Measurements from ENCODE around the gene XAF1.

XAF1 gene

GRCh38 chr17:6756425-6757031 lies 682 bp downstream of the XAF1 start:
- Histone ChIP-seq H3K9me3 (replicated peaks; ENCODE audit: insufficient read depth, low read length) (no peaks in the 10 kb centered on the region), H3K4me3 (ENCODE audit: low read length) (peak overlapping the region; percentile 60; the same call in 1 of the 2 replicates), H3K79me2 (ENCODE audit: low read length) (no peaks in the 10 kb centered on the region), H3K36me3 (replicated peaks; ENCODE audit: insufficient read depth, low read length) (no peaks in the 10 kb centered on the region), H3K4me2 (ENCODE audit: low read depth, low read length) (peak overlapping the region; percentile 73), H3K27ac (ENCODE audit: low read length) (no peak overlapping the region), H3K4me1 (ENCODE audit: low read length) (peaks cover 3% of the 10 kb centered on the region; the same call in 1 of the 2 replicates), H3K9ac (ENCODE audit: low read length) (no peak overlapping the region), H3K27me3 (replicated peaks; ENCODE audit: insufficient read depth, low read length) (0 out of 2 replicates have a peak, but pooled peaks cover 4% of the 10 kb centered on the region), H2AFZ (ENCODE audit: low read length) (0 out of 2 replicates have a peak overlapping the region, but pooled peaks have one; percentile 67), H4K20me1 (ENCODE audit: insufficient read depth, low read length) (no peaks in the 10 kb centered on the region), H3K9me2 (replicated peaks; ENCODE audit: insufficient read depth, low read length) (no peaks in the 10 kb centered on the region), H3F3A (ENCODE audit: insufficient read depth, low read length) (no peaks in the 10 kb centered on the region)
- TF ChIP-seq EZH2 (optimal IDR thresholded peaks at IDR 0.05; ENCODE audit: low read depth, low read length): no peak
- no peak for TF ChIP-seq CTCF (IDR thresholded peaks at IDR 0.05; ENCODE audit: low read length)
- TF ChIP-seq EZH2phosphoT487 (IDR thresholded peaks at IDR 0.05; ENCODE audit: low read length): no peak
- no peak for DNase-seq

- DNase-seq: no peak
- no peaks in the 10 kb centered on the region for H4K20me1 ChIP-seq (ENCODE audit: insufficient read depth, low read length)
Measured at GRCh38 chr17:6757747-6758146, 1.9 kb downstream of the XAF1 start.

GRCh38 chr17:6761779-6762178 lies 5.9 kb downstream of the XAF1 start:
- no peak overlapping the region for H3K4me3 ChIP-seq (ENCODE audit: low read length)
- no peaks in the 10 kb centered on the region for H3F3A ChIP-seq (ENCODE audit: insufficient read depth, low read length)
- H3K27me3 ChIP-seq (replicated peaks; ENCODE audit: insufficient read depth, low read length): no peaks in the 10 kb centered on the region
- no peaks in the 10 kb centered on the region for H3K9me2 ChIP-seq (replicated peaks; ENCODE audit: insufficient read depth, low read length)
- H3K27ac ChIP-seq (ENCODE audit: low read length): no peak overlapping the region
- no peak for DNase-seq
- no peak overlapping the region for H2AFZ ChIP-seq (ENCODE audit: low read length)
- H3K4me1 ChIP-seq (ENCODE audit: low read length): no peaks in the 10 kb centered on the region
- no peak overlapping the region for H3K4me2 ChIP-seq (ENCODE audit: low read depth, low read length)
- H3K9ac ChIP-seq (ENCODE audit: low read length): no peak overlapping the region
- no peaks in the 10 kb centered on the region for H3K79me2 ChIP-seq (ENCODE audit: low read length)
- no peaks in the 10 kb centered on the region for H3K36me3 ChIP-seq (replicated peaks; ENCODE audit: insufficient read depth, low read length)
- no peaks in the 10 kb centered on the region for H4K20me1 ChIP-seq (ENCODE audit: insufficient read depth, low read length)
- H3K9me3 ChIP-seq (replicated peaks; ENCODE audit: insufficient read depth, low read length): no peaks in the 10 kb centered on the region
- TF ChIP-seq EZH2phosphoT487 (IDR thresholded peaks at IDR 0.05; ENCODE audit: low read length) (no peak), EZH2 (optimal IDR thresholded peaks at IDR 0.05; ENCODE audit: low read depth, low read length) (no peak), CTCF (IDR thresholded peaks at IDR 0.05; ENCODE audit: low read length) (no peak)

More at GRCh38 chr17:6757747-6758146, 1.9 kb downstream of the XAF1 start:
- no peak overlapping the region for H3K9ac ChIP-seq (ENCODE audit: low read length)
- no peak overlapping the region for H2AFZ ChIP-seq (ENCODE audit: low read length)
- peaks cover 3% of the 10 kb centered on the region; the same call in 1 of the 2 replicates for H3K4me1 ChIP-seq (ENCODE audit: low read length)
- H3K36me3 ChIP-seq (replicated peaks; ENCODE audit: insufficient read depth, low read length): no peaks in the 10 kb centered on the region
- no peaks in the 10 kb centered on the region for H3K27me3 ChIP-seq (replicated peaks; ENCODE audit: insufficient read depth, low read length)
- H3K4me2 ChIP-seq (ENCODE audit: low read depth, low read length): no peak overlapping the region
- H3K4me3 ChIP-seq (ENCODE audit: low read length): no peak overlapping the region
- H3K9me2 ChIP-seq (replicated peaks; ENCODE audit: insufficient read depth, low read length): no peaks in the 10 kb centered on the region
- no peaks in the 10 kb centered on the region for H3F3A ChIP-seq (ENCODE audit: insufficient read depth, low read length)
- H3K9me3 ChIP-seq (replicated peaks; ENCODE audit: insufficient read depth, low read length): no peaks in the 10 kb centered on the region
- H3K27ac ChIP-seq (ENCODE audit: low read length): no peak overlapping the region
- TF ChIP-seq EZH2 (optimal IDR thresholded peaks at IDR 0.05; ENCODE audit: low read depth, low read length): no peak
- TF ChIP-seq EZH2phosphoT487 (IDR thresholded peaks at IDR 0.05; ENCODE audit: low read length): no peak
- no peak for TF ChIP-seq CTCF (IDR thresholded peaks at IDR 0.05; ENCODE audit: low read length)
- H3K79me2 ChIP-seq (ENCODE audit: low read length): no peaks in the 10 kb centered on the region

Measured in MM.1S (cell line).